ENCODE results near the gene AGRP.

AGRP gene

DNA sequence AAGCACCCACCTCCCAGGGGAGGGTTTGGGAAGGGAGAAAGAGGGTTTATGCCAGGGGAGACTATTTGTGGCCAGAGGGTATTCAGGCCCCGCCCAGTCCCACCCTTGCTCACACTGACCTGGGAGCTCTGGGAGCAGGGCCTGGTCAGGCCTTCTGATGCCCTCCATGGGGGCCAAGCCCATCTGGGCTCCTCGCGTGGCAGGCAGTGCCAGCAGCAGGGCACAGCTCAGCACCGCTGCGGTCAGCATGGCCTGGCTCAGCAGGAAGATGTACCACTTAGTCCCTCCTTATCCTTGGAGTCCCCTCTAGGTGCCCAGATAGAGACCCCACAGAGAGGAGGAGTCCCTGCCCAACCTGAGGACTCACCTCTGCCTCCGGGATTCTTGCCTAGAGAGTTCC lies at the start of gene AGRP:
Gene AGRP (minus strand): TSS at position 398 of the 400 bp plus-strand sequence. CDS start 149 bp downstream, at position 249.
- TF ChIP-seq CTCF (conservative IDR thresholded peaks at IDR 0.05; ENCODE audit: low read length): no peak
- no peak within 1 kb of the TSS; the same call in 1 of the 2 replicates for H3K4me3 ChIP-seq (ENCODE audit: low read length)

DNA sequence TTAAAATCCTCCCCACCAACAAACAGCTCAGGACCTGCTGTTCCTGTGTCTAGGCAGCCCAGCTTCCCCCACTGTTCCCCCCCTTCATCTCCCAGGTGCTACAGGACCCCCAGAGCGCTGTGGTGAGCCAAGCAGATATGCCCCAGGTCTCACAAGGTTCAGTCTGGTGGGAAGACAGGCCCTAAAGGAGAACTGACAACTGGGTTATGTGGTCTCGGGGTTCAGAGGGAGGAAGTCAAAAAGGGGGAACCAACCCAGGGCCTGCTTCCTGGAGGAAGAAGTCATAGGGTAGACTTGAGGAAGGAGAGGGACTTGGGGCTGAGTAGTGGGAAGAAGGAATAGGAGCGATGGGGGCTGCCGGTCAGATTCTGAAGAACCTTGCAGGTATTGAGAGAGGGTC lies 47.9 kb upstream of the AGRP start:
- TF ChIP-seq CTCF (conservative IDR thresholded peaks at IDR 0.05; ENCODE audit: low read length): no peak
- peak overlapping the region; percentile 8 for H3K4me3 ChIP-seq (ENCODE audit: low read length)
- DNase-seq (ENCODE audit: low read depth): no peak

More for the DNA sequence above, at the start of gene AGRP:
- DNase-seq (ENCODE audit: low read depth): no peak

- no peak for TF ChIP-seq CTCF (conservative IDR thresholded peaks at IDR 0.05; ENCODE audit: low read length)
- H3K4me3 ChIP-seq (ENCODE audit: low read length): peak overlapping the region; percentile 89
- DNase-seq (ENCODE audit: low read depth): peak; percentile 73
These were observed 46.9 kb upstream of the AGRP start for GRCh38 chr16:67530013-67530939.

DNA sequence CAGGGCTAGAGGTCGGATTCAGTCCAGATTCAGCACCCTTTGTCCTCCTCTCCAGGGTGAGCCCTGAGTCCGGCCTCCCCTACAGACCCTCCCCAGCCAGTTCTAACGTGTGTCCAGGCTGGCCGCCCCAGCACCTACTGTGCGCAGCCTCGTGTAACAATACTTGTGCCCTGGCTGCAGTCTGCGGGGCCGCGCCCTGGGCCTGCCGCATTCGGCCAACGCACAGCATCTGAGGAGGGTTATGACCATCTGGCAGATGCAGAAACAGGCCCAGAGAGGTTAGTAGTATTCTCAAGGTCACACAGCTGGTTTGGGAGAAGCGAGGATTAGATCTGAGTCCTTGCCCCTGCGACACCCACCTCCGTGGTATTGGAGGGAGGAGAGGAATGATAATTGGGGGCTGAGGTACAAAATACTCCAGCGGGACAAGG lies 46.2 kb upstream of the AGRP start:
- no peak for TF ChIP-seq CTCF (conservative IDR thresholded peaks at IDR 0.05; ENCODE audit: low read length)
- no peak for DNase-seq (ENCODE audit: low read depth)
- peak overlapping the region; percentile 89 for H3K4me3 ChIP-seq (ENCODE audit: low read length)

DNA sequence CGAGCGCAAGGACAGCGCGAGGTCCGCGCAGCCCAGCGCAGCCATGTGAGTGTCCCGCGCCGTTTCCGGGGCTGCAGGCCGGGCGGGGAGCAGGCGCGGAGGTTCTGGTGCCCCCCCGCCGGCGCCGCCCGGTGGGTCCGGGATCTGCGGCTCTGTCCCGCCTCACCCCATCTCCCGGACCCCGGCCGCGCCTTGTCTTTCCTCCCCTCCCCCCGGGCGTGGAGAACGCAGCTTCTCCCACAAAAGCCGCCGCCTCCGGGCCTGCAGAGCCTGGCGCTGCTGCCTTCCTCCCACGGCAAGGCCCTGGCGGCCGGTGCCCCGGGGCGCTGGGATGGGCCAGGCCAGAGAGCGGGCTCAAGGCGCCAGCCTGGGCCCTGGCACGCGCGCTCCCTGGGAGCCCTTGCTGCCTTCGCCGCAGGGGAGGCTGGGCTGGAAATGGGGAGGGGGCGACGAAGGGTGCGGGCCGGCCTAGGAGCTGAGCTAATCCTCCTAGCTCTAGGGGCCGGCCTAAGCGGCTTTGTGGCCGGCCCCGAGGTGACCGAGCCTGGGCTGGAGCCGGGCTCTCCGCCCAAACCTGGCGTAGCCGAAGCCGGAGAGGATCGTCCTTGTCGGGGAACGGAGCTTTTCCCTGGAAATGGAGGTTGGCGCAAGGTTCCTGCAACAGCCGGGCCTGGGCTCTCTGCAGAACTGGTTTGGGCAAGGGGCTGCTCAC lies 45.7 kb upstream of the AGRP start:
- peak overlapping the region; percentile 89 for H3K4me3 ChIP-seq (ENCODE audit: low read length)
- TF ChIP-seq CTCF (conservative IDR thresholded peaks at IDR 0.05; ENCODE audit: low read length): no peak
- peak; percentile 43 for DNase-seq (ENCODE audit: low read depth)

DNA sequence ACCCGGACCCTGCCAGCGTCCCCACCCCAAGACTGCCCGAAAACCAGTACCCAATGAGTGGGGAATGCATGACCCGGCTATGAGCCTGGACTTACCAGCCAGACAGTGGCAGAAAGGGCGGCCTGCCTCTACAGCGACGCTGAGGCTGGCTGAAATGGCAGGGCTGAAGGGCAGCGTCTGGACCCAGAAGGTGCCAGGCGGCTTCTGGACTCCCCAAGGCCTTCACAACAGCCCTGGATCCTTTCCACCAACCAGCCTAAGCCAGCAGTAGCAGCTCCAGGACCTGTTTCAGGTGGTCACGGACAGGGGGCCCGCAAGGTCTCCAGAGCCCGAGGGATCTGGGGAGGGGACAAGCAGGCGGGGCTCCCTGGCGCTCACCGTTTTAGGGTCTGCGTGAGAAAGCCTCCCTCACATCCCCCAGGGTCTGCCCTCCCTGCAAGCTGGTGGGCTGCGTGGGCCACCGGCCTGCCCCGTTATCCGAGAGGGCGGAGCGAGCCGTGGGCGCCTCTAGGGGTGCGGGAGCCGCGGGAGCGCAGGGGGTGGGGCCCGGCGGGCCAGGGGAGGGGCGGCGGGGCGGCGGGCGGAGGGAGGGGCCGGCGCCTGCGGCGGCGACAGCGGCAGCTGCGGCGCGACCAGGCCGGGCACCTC lies 45.0 kb upstream of the AGRP start, which contains the start of gene RIPOR1:
Gene RIPOR1 (plus strand): TSS at position 608 of the 648 bp plus-strand sequence. CDS start 9,618 bp downstream, outside the sequence.
- TF ChIP-seq CTCF (conservative IDR thresholded peaks at IDR 0.05; ENCODE audit: low read length): 0 out of 2 replicates have a peak, but pooled peaks have one; percentile 2
- DNase-seq (ENCODE audit: low read depth): peak; percentile 28
- H3K4me3 ChIP-seq (ENCODE audit: low read length): peak within 1 kb of the TSS; percentile 89
